Measurements from ENCODE around the gene SZT2.
A peak's percentile ranks its signal among the peaks of the same experiment; 100 is the strongest.
"Not testable (repeated sequence)": the region's sequence is repeated elsewhere in the genome, so short reads cannot be mapped to it uniquely, and the experiment has no call there.

Gene SZT2

DNA sequence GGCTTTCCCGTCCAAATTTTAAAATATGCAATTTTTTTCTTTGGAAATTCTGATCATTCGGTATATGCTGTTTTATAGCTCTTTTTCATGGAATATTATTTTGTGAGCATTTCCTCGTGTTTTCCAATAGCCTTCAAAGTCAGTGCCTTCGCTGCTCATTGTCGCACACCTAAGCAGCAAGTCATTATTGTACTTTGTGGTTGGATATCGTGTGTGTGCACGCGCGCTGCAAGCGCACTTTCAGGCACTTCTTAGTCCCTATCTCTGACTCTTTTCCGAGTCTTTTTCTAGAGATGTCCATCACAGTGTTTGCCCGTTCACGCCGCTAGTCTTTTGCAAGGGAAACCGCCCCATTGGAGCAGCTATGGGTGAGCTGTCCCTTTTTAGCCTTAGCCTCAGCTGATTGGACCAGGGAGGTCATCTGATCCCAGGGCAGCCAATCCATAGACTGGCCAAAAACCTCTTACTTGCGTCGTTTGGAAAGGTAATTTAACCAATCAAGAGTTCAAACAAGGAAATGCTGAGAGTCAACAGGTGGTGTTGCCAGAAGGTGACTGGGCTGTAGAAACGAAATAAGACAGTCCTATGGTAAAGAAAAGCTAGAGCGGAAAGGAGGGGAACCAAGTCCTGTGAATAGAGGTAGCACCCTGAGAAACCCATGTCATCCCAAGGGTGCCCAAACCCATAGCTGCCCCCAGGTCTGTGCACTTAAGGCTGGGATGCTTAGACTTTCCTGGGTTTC lies 64.7 kb downstream of the SZT2 start:
- peak in 1 of 2 donors; percentile 26 for DNase-seq (ENCODE audit: low read depth in 2 of 2)

DNA sequence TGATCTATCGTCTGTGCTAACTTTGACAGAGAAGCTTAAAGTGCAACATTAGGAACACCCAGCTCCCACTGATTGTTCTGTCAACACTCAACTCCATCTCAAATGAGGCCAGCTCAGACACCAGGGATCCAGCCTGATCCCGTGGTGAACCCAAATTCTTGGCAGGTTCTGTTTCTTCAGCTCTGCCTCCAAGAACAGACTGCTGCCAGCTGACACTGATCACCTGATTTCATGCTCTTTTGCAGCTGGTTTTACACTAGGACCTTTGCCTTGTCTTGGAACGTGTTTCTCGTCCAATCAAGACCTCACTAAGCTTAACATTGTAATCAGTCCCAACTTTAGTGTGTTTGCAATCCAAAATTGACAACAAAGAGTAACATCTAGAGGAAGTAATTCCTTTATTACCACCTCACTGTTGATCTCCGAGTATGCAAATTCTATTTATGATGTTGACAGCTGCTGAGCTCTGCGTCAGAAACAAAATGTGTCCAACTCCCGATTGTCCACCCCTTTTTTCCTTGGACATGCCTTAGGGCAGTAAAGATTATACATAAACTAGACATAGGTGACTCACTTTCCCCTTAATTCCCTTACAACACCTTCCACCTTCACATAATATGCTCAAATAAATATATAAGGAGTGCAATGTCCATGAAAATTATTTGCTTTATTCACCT lies 65.7 kb downstream of the SZT2 start:
- no peak for DNase-seq (ENCODE audit: low read depth in 2 of 2)

DNA sequence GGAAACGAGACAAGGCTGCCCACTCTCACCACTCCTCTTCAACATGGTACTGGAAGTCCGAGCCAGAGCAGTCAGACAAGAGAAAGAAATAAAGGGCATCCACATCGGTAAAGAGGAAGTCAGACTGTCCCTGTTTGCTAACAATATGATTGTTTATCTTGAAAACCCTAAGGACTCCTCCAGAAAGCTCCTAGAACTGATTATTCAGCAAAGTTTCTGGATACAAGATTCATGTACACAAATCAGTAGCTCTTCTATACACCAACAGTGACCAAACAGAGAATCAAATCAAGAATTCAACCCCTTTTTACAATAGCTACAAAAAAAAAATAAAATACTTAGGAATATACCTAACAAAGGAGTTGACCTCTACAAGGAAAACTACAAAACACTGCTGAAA lies 68.7 kb downstream of the SZT2 start:
- not testable (repeated sequence) for DNase-seq (ENCODE audit: low read depth in 2 of 2)

DNA sequence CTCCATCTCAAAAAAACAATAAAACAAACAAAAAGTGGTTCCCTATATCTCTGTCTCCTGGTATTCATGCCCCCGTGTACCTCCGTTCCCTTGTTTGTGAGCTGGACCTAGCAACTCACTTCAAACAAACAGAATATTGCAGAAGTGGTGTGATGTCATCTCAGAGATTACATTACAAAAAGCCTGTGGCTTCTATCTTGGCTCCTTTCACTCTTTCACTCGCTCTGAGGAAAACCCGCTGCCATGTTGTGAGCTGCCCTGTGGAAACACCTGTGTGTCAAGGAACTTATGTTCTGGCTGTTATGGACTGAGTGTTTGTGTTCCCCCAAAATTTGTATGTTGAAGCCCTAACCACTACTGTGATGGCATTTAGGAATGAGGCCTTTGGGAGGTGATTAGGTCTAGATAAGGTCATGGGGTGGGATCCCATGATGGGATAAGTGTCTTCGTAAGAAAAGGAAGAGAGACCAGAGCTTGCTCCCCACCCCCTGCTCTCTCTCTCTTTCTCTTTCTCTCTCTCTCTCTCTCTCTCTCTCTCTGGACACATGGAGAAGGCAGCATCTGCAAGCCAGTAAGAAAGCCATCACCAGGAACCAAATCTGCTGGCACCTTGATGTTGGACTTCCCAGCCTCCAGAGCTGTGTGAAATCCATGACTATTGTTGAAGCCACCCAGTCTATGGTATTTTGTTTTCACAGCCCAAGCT lies 71.4 kb downstream of the SZT2 start:
- no peak for DNase-seq (ENCODE audit: low read depth in 2 of 2)

GRCh38 chr1:43463479-43463878 lies 73.8 kb downstream of the SZT2 start:
- DNase-seq (ENCODE audit: low read depth in 2 of 2), result no peak

DNA sequence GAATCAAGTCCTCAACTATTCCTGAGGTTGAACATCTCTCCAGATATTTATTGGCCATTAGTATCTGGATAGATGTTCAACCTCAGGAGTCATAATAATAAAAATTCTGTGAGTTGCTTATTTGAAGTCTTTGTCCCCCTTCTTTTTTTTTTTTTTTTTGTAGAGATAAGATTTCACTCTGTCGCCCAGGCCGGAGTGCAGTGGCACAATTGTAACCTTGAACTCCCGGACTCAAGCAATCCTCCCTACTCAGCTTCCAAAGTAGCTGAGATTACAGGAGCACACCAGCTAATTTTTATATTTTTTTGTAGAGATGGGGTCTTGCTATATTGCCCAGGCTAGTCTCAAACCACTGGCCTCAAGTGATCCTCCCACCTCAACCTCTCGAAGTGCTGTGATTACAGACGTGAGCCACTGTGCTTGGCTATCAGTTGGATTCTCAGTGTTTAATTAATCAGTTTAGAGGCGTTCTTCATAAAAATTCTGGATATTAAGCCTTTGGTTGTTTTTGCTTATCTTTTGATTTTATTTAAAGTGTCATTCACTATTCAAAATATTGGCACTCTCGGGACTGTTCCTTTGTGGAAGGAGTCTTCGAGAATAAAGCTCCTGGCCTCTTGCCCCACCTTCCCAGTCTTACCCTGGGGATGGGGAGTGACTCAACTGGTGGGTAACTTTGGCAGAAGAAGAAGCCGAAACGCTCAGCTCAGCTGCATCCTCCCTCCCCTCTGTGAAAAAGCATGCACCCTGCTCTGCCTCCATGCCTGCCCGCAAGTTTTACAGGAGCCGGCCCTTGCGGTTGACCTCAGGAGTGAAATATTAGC lies 75.2 kb downstream of the SZT2 start:
- DNase-seq (ENCODE audit: low read depth in 2 of 2), result no peak

DNA sequence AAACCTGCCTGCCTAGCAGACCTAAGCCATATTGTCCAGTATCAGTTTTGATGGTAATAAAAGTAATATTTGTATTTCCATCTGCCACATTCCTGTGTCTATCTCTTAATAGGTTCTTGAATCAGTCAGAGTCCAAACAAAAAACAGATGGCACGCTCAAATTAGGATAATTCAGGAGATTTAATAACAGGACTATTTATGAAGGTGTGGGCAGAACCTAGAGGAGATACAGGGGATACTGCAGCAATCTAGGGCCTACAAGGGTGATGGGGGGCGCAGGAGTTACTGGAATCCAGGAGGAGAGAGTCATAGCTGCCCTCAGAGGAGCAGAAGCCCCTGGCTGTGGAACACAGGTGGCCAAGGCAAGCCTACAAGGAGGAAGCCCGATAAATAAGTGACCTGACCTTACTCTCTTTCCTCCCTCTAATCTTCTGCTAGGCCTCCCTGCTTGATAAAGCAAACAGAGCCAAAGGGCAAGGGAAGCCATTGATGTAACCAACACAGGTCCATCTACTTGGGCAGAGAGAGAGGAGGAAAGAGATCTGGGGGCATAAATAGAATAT lies 75.9 kb downstream of the SZT2 start:
- DNase-seq (ENCODE audit: low read depth in 2 of 2), result no peak

DNA sequence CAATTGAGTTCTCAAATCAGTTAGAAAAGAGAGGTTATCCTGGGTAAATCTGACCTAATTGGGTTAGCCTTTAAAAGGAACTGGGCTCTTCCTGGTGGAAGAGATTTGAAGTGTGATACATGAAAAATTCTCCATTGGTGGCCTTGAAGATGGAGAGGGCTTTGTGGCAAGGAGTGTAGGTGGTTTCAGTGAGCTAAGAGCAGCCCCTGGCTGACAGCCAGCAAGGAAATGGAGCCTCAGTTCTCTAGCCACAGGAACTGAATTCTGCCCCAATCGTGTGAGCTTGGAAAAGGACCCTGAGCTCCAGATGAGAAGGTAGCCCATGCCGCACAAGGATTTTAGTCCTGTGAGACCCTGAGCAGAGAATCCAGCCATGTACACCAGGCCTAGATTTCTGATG lies 76.7 kb downstream of the SZT2 start:
- no peak for DNase-seq (ENCODE audit: low read depth in 2 of 2)

- no peak for DNase-seq (ENCODE audit: low read depth in 2 of 2)
Measured at GRCh38 chr1:43468414-43468813, 78.7 kb downstream of the SZT2 start.

DNA sequence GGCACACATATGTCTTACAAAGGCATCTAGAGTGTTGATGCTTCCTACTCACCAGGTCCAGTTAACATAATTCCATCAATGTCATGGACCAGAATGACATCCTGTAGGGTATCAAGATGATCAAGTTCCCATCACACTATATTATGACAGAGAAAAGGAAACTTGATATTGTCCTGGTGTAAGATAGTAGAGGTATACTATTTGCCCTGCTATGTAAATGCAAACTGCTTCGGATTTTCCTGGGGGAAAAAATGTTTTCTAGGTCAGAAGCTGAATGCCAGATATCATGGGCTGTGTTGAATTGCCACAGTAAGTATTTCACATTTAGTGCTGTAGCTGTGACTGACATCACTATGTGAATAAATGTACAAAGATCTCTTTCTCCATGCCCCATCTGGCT lies 80.2 kb downstream of the SZT2 start:
- no peak for DNase-seq (ENCODE audit: low read depth in 2 of 2)

GRCh38 chr1:43472087-43472462 lies 82.4 kb downstream of the SZT2 start:
- no peak for DNase-seq (ENCODE audit: low read depth in 2 of 2)

GRCh38 chr1:43472463-43473151 lies 82.9 kb downstream of the SZT2 start:
- not testable (repeated sequence) for DNase-seq (ENCODE audit: low read depth in 2 of 2)

DNA sequence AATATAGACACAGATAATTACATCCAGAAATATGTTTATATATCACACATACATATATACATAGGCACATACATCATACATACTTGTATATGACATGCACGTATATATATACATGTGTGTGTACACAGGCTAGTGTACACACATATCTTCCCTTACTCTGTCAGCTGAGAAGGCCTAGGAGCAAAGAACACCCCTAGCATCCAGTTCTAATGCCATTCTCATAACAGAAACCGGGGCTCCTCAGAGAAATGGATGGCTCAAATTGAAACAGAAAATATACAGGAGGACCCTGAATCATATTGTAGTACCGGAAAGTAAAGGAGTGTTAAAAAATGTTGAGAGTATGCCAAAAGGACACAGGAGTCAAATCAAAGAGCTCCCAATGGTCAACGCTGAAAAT lies 83.8 kb downstream of the SZT2 start:
- DNase-seq (ENCODE audit: low read depth in 2 of 2), result no peak

DNA sequence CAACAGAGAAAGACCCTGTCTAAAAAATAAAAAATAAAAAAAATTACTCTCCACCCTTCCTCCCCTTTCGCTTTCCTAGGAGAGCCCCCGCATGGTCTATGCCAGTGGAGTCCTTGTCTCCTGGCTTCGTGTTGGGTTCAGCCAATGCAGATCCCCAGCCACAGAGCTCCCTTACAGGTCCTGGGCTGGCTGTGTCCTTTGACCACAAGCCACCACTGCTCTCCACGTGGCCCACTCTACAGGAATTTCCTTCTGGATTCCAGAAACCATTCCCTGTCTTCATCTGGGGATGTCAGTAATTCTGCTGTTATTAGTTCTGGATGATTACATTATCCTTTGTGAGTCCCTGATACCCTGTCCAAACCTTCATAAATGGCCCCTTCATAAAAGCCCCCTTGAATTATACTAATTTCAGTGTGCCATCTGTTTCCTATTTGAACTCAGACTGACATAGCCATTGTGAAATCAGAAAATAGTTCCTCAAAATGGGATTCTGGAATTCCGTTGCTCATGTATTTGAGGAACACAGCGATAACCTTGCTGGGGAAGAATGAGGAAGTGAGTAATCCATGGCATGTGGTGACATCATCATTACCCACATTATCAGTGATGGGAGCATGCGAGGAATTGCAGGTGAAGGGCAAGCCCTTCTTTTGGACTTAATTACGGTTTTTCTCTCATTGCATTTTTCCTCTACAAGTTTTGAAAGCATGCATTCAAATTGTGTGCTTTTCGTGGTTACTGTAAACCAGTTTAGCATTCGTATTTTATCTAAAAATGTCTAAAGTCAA lies 86.1 kb downstream of the SZT2 start:
- DNase-seq (ENCODE audit: low read depth in 2 of 2), result not testable (repeated sequence)

GRCh38 chr1:43477716-43478115 lies 88.0 kb downstream of the SZT2 start:
- no peak for DNase-seq (ENCODE audit: low read depth in 2 of 2)

- no peak for DNase-seq (ENCODE audit: low read depth in 2 of 2)
Measured at GRCh38 chr1:43479414-43479813, 89.7 kb downstream of the SZT2 start.

- DNase-seq (ENCODE audit: low read depth in 2 of 2), result no peak
Measured at GRCh38 chr1:43481491-43481890, 91.8 kb downstream of the SZT2 start.

DNA sequence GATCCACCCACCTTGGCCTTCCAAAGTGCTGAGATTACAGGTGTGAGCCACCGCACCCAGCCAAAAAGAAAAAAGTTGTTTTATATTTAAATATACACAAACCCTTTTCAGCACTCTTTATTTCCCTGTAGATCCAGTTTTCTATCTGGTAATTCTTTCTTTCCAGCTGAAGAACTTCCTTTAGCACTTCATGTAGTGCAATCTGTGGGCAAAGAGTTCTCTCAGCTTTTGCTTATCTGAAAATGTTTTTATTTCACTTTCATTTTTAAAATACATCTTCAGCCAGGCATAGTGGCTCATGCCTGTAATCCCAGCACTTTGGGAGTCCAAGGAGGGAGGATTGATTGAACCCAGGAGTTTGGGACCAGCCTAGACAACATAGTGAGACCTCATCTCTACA lies 92.5 kb downstream of the SZT2 start:
- no peak for DNase-seq (ENCODE audit: low read depth in 2 of 2)

DNA sequence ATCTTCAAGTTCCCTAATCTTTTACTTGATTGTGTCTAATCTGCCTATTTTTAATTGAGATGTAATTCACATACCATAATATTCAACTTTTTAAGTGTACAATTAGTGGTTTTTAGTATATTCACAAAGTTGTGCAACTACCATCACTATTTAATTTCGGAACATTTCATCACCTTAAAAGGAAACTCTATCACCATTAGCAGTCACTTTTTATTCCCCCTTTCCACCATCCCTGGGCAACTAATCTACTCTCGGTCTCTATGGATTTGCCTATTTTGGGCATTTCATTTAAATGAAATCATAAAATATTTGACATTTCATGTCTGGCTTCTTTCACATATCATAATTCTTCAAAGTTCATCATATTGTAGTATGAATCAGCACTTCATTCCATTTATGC lies 94.7 kb downstream of the SZT2 start:
- DNase-seq (ENCODE audit: low read depth in 2 of 2), result no peak

GRCh38 chr1:43488165-43488564 lies 98.5 kb downstream of the SZT2 start:
- DNase-seq (ENCODE audit: low read depth in 2 of 2), result no peak
